GM21737 (cell line): ENCODE measurements around the gene MACROD2.
A peak's percentile ranks its signal among the peaks of the same experiment; 100 is the strongest.

ENCODE experiments used
- ATAC-seq: cut with Tn5 transposase; IDR thresholded peaks from one replicate; pipeline ENCODE4 v1.9.1; 2021; ENCODE audit warnings: mild to moderate bottlenecking, moderate library complexity; ENCODE audit not compliant: unreplicated experiment

The MACROD2 gene

DNA sequence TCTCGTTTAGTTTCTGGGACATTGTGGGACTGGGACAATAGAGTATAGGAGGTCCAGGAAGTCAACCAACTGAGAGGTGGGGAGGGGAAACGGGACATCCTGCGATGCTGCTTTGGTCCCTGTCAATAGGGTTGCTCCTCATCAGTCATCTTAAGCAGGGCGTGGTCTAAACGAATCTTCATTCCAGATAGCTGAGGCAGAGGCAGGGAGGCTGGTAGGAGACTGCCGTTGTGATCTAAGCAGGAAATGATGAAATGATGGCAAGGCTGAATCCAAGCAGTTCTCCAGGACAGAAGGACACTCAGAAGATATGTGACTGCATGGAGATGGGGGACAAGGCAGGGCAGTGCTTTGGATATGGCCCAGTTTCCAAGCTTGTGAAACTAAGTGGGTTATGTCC lies 1624.5 kb downstream of the MACROD2 start:
- no peak for ATAC-seq

- ATAC-seq: no peak
Observed at GRCh38 chr20:15622368-15622767, 1627.1 kb downstream of the MACROD2 start.

DNA sequence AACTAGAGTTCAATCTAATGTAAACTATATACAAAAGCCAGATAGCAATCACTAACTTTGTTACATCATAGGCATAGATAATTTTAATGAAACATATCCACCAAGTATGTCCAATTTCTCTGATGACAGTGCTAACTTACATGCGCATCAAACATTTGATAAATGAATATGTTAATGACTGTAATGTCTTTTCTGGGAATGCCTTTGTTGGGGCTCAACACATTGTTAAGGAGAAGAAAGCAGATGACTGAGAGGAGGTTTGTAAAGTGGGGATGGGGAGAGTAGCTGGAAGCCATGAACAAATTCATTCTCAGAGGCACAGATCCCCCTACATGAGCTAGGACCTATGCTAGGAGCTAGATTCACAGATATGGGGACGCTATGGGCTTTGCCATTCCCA lies 1627.9 kb downstream of the MACROD2 start:
- ATAC-seq: no peak

DNA sequence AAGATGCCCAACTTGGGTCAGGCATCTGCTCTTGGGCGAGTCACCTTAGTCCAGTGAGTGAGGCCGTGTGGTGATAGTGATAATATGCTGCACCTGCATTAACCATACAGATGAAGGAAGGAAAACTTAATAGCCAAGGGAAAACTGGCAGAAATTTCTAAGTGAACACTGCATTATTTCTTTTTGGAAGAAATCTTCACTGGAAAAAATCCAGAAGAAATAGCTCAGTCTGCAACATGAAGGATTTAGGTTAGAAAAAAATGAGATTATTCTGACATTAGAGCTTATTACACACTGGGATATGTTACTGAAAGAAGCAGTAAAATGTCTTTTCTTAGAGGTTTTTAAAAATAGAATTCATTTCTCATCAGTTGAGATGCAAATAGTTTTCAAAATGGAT lies 1630.7 kb downstream of the MACROD2 start:
- no peak for ATAC-seq

DNA sequence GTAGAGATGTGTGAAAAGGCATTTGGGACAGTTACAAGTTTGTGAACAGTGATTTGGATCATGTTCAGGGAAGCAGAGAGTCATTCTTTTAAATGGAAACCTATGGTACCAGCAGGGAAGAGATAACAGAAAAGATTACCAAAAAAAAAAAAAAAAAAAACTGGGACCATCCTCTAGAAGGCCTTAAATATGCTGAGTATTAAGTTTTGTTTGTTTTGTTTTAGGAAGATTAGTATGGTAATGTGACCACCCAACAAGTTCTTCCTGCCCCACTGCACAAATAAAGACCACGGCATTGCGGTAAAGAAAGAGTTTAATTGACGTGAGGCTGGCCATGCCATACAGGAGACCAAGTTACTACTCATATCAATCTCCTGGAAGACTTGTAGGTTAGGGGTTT lies 1631.8 kb downstream of the MACROD2 start:
- ATAC-seq: no peak

- ATAC-seq: no peak
Observed at GRCh38 chr20:15627501-15627903, 1632.2 kb downstream of the MACROD2 start.

DNA sequence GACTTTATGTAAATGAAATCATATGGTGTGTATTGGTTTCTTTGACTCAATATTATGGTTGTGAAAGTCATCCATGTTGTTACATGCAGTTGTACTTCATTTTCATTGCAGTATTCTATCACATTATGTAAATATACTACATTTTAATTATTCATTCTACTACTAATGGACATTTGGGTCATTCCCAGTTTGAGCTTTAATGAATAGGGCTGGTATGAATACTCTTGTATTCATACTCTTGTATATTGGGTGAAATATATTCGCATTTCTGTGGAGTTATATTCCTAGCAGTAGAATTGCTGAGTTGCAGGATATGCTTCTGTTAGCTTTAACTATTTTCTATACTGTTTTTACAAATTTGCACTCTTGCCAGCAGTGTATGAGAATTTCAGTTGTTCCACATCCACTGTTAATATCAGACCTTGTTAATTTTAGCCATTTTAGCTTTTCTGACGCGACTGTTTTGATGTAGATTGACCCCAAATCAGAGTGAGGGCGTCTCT lies 1633.6 kb downstream of the MACROD2 start:
- no peak for ATAC-seq

- ATAC-seq: no peak
Observed at GRCh38 chr20:15630360-15630759, 1635.0 kb downstream of the MACROD2 start.

DNA sequence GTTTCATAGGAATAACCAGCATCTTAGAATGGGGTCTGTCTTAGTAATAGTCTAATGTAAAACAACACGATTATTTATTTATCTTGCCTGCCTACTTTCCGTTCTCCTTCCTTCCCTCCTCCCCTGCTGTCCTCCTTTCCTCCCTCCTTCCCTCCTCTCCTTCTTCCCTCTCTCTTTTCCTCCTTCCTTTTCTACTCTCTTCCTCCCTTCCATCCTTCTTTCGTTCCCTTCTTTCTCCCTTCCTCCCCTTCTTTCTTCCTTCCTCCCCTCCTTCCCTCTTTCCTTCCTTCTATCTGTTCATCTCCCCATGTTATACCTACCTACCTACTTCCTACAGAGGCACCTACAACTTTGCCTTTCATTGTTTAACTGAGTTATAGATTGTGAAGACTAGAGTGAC lies 1637.4 kb downstream of the MACROD2 start:
- no peak for ATAC-seq

DNA sequence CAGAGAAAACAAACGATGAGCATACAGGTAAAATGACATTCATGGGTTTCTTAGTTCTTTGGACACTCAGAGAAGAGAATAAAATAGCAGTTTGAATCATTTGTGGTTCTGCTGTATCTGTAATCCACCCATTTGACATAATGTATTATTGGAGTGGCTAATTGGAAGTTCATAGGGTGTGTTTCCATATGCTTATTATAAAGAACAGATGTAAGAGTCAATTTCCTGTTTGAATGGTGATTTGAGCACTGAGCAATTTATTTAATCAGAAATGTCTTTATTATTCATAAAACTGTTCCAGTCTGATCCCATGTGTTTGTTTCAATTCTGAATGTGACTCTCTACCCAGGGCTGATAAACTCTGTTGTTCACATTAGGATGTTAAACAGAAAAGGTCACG lies 1638.8 kb downstream of the MACROD2 start:
- ATAC-seq: no peak

- no peak for ATAC-seq
Observed at GRCh38 chr20:15637546-15637945, 1642.2 kb downstream of the MACROD2 start.

- no peak for ATAC-seq
Observed at GRCh38 chr20:15637950-15638754, 1642.8 kb downstream of the MACROD2 start.

DNA sequence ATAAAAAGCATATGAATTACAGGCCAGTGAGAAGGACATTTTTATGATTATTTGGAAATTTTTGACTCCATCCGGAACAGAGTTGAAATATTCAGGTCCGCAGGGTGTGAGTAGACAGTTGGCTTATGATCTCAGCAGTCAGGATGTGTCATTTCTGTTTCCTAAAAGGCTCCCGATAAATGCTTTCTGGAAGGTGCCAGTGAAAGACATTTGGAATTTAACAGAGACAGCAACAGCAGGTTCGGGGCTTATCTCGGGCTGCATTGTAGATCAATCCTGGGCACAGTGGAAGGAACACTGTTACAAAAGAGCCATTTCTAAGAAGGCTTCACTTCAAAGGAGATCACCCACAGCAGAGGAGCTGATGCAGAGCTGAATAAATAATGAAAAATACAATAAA lies 1643.5 kb downstream of the MACROD2 start:
- ATAC-seq: no peak

- no peak for ATAC-seq
Observed at GRCh38 chr20:15639839-15640238, 1644.5 kb downstream of the MACROD2 start.

DNA sequence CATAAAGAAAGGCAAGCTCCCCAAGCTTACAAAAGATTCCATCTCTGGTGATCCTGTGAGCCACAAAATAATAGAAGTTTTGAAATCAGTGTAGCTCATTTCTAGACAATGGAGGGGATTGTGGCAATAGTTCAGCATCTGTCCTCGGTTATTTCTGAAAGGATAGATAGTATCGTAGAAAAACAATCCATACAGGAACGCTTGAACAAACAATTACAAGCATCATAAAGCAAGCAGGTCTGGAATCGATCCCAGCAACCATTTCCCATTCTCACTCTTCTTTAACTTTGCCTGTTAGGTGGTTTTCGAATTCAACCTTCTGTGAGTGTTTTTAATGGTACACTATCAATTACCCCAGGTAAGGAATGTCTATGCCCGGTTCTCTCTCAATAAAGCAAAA lies 1646.8 kb downstream of the MACROD2 start:
- no peak for ATAC-seq

DNA sequence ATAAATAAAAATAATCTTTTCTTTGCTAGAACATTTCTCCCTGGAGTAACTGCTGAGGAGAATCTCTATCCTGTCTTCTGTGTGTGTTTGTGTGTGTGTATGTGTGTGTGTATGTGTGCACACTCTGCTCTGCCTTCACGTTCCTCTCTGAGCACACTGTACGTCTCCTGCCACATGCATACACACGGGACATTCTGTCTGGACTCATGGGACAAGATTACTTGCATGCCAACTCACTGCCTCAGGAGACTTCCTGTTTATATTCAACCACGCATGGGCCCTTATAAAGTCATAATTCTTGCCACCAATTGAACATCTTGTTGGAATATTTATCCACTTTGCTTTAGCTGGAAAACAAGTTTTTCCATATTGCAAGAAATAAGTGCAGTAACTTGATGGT lies 1647.4 kb downstream of the MACROD2 start:
- ATAC-seq: no peak

DNA sequence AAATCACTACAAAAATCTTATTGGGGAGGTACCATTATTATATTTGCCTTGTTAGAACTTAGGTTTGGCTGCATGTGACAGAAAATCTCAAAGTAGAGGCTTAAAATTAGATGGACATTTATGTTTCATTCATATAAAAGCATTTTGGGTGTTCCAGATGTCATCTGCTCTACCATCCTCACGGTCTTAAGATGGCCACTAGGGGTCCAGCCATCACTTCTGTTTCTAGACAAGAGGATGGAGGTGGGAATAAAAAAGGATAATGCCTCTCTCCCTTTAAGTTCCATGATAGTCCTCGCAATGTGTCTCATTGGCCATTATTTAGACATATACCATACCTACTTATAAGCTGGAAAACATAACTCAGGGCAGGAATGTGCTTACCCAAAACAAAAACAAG lies 1648.4 kb downstream of the MACROD2 start:
- ATAC-seq: no peak

DNA sequence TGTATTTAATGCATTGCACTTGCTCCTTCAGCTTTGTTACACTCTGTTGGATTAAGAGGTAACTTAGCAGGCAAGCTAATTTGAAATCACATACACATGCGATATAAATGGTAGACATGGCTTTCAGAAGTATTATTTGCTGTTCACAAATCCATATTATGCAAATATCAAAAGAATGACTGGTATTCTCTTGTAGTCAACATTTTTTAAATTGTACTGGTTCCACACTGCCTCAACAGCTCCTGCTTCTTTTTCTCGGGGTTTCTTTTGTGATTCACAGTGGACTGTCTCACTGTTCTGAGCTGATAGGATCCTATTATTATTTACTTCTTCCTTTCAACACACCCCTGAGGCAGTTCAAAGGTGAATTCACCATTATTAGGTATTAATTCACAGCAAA lies 1650.5 kb downstream of the MACROD2 start:
- no peak for ATAC-seq

DNA sequence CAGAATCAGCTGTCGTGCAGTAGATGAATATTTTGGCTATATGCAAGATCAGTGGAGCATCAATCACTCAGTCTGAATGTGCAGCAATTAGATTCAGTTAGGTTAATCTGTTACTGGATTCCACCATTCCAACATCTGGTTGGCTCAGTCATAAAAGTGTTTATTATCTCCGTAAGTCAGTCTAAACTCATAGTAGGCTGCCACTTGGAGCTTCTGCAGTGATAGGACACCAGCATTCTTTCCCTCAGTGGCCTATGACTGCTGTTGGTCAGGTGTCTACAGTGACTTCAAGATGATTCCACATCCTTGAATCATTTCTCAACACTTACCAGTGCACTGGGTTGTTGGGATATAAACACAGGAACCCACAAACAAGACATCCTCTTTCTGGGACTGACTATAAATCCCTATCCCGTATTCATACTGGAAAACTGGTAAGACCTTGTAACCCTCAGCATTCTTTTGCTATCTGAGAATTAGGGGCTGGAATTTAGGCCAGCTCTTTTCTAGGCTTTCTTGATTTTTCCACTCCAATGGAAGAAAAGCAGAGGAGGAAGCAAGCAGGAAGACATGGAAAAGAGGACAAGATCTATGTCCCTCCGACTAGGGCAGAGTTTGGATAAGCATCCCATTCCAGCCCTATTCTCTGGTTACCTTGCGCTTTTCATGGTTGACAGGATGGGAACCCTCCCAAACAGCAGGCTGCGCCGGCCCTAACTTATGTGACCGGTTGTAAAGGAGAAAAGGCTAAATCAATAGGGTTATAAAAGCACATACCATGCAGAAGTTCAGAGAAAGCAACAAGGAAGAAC lies 1658.3 kb downstream of the MACROD2 start:
- no peak for ATAC-seq

- ATAC-seq: peak; percentile 96
Observed at GRCh38 chr20:15654208-15654649, 1658.9 kb downstream of the MACROD2 start.

GRCh38 chr20:15655295-15655874 lies 1660.1 kb downstream of the MACROD2 start:
- ATAC-seq: no peak

GRCh38 chr20:15656124-15656523 lies 1660.8 kb downstream of the MACROD2 start:
- no peak for ATAC-seq
